ENCODE measurements around the gene CALML5.
"Not testable (repeated sequence)": the region's sequence is repeated elsewhere in the genome, so short reads cannot be mapped to it uniquely, and the experiment has no call there.

CALML5 gene

DNA sequence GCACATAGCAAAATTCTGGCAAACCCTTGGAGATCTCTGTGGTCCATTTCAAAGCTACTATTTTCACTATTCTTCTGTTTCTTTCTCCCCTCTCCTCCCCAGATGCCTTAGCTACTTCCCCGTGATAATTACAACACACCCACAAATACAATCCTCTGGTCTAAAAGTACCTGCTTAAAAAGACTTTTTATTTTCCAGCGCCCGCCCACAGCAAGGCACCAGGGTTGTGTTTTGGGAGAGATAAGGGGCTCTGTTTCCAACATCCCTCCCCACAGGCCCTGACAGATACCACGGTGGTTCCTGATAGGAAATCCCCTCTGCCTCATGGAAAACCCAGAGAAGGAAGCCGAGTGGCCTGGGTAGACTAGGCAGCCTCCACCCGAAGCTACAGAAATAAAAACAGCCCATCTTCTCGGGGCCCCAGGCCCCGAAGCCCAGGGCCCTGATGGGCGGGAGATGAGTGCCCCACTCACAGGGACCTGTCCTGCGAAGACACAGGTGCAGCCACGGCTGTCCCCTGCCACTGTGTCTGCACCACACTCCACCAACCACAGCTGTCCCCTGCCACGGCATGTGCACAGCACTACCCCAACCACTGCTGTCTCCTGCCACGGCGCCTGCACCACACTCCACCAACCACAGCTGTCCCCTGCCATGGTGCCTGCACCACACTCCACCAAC is 19.7 kb downstream of the CALML5 start:
- no peak overlapping the region for H3K9ac ChIP-seq
- H3K9me3 ChIP-seq (ENCODE audit: control insufficient read depth, low read length): no peaks in the 10 kb centered on the region
- H3K4me2 ChIP-seq (ENCODE audit: low read length): no peak overlapping the region
- H3K79me2 ChIP-seq: no peaks in the 10 kb centered on the region
- H3K4me3 ChIP-seq (ENCODE audit: low read depth, low read length): no peak overlapping the region
- H3K27me3 ChIP-seq (ENCODE audit: control insufficient read depth, insufficient read depth, low read length): no peaks in the 10 kb centered on the region
- TF ChIP-seq, protein P1, sequence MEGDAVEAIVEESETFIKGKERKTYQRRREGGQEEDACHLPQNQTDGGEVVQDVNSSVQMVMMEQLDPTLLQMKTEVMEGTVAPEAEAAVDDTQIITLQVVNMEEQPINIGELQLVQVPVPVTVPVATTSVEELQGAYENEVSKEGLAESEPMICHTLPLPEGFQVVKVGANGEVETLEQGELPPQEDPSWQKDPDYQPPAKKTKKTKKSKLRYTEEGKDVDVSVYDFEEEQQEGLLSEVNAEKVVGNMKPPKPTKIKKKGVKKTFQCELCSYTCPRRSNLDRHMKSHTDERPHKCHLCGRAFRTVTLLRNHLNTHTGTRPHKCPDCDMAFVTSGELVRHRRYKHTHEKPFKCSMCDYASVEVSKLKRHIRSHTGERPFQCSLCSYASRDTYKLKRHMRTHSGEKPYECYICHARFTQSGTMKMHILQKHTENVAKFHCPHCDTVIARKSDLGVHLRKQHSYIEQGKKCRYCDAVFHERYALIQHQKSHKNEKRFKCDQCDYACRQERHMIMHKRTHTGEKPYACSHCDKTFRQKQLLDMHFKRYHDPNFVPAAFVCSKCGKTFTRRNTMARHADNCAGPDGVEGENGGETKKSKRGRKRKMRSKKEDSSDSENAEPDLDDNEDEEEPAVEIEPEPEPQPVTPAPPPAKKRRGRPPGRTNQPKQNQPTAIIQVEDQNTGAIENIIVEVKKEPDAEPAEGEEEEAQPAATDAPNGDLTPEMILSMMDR (IDR thresholded peaks at IDR 0.05): no peak
- H3K36me3 ChIP-seq (ENCODE audit: control insufficient read depth, insufficient read depth, low read length): no peaks in the 10 kb centered on the region
- no peak overlapping the region for H2AFZ ChIP-seq
- no peak overlapping the region for H3K27ac ChIP-seq
- no peaks in the 10 kb centered on the region for H3K4me1 ChIP-seq

DNA sequence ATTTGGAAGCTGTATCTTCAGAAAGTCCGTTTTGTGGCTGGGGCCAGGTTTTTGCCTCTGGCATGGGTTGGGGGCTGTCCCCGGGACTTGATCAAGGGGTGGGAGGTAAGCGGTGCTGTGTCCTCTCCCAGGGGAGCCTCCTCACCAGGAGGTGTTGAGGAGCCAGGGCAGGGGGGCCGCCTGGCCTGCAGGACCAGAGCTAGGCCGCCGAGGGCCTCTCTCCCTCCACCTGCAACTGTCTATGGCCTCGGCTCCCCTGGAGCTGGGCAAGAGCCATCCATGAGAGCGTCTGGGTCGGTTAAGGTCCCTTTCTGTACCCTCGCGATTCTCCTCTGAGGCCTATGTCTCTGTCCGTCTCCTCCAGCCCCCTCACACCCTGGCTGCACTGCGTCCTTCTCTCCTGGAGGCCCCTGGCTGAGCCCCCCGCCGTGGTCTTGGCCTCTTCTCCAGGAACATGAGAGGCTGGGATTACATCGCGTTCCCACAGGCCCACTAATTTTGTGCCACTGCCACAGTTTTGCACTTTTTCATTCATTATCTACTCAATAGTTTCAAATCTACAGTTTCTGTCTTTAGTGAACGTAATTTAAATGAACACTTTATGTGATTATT is 20.6 kb downstream of the CALML5 start:
- H3K4me2 ChIP-seq (ENCODE audit: low read length): no peak overlapping the region
- H3K27ac ChIP-seq: no peak overlapping the region
- TF ChIP-seq, protein P1 (IDR thresholded peaks at IDR 0.05): no peak
- no peaks in the 10 kb centered on the region for H3K9me3 ChIP-seq (ENCODE audit: control insufficient read depth, low read length)
- no peak overlapping the region for H3K9ac ChIP-seq
- no peak overlapping the region for H2AFZ ChIP-seq
- no peaks in the 10 kb centered on the region for H3K79me2 ChIP-seq
- no peaks in the 10 kb centered on the region for H3K27me3 ChIP-seq (ENCODE audit: control insufficient read depth, insufficient read depth, low read length)
- H3K4me1 ChIP-seq: no peaks in the 10 kb centered on the region
- H3K36me3 ChIP-seq (ENCODE audit: control insufficient read depth, insufficient read depth, low read length): no peaks in the 10 kb centered on the region
- no peak overlapping the region for H3K4me3 ChIP-seq (ENCODE audit: low read depth, low read length)

DNA sequence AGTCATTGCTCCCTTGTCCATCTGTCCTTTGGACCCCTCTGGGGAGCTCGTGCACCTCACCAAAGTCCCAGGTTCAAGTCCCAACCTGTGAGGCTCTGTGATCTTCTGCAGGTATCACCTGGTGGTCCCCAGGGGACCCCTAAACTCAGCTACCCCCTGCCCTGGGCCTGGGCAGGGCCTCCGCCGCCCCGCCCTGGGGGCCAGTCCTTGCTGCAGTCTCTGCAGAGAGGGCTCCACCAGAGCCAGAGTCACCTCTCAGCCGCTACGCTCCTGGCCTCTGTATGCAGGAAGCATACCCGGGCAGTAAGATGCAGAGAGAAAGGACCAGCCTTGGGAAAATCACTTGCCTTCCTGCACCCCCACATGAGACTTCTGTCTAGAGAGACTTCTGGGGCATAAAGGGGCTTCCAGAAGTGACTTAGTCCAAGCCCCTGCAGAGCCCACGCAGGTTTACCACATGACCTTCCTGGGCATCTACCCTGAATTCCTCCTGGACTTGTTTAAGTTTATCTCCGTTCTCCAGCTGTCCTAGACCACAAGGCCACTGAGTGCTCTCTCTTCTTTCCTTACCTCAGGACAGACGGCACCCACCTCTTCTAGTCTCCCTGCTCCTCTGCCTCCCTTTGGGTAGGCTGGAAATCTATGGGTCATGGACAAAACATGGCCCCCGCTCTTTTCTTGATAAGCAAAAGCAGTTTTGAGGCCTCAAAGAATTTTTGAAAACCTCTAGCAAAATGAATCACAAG is 21.2 kb downstream of the CALML5 start:
- TF ChIP-seq, protein P1 (IDR thresholded peaks at IDR 0.05): no peak
- no peak overlapping the region for H3K9ac ChIP-seq
- H3K4me1 ChIP-seq: no peaks in the 10 kb centered on the region
- H3K36me3 ChIP-seq (ENCODE audit: control insufficient read depth, insufficient read depth, low read length): no peaks in the 10 kb centered on the region
- no peak overlapping the region for H3K4me2 ChIP-seq (ENCODE audit: low read length)
- no peaks in the 10 kb centered on the region for H3K79me2 ChIP-seq
- no peak overlapping the region for H3K4me3 ChIP-seq (ENCODE audit: low read depth, low read length)
- H3K9me3 ChIP-seq (ENCODE audit: control insufficient read depth, low read length): no peaks in the 10 kb centered on the region
- no peak overlapping the region for H3K27ac ChIP-seq
- no peaks in the 10 kb centered on the region for H3K27me3 ChIP-seq (ENCODE audit: control insufficient read depth, insufficient read depth, low read length)
- H2AFZ ChIP-seq: no peak overlapping the region

DNA sequence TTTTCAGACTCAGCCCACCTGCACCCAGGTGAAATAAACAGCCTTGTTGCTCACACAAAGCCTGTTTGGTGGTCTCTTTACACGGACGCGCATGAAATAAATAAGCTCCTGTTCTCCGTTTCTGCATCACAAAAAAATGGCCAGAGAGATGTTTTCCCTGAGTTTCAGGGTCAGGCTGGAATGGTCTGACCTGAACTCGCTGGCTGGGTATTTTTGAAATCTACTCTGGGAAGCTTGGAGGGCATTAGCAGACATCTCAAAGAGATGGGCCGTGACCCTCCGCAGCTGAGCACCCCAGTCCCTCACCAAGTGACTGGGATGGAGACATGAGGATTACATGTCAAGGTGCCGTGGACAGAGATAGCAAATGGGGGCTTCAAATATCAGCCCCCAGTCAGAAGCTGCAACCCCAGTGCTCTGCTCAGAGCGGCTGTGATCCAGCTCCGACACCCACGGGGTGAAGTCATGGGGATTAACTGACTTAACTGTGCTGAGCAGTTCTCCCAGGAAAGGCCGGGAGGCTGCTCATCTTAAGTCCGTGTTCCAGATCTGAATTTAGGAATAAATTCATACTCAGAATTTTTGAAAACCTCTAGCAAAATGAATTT is 22.3 kb downstream of the CALML5 start:
- H3K9ac ChIP-seq: no peak overlapping the region
- no peaks in the 10 kb centered on the region for H3K27me3 ChIP-seq (ENCODE audit: control insufficient read depth, insufficient read depth, low read length)
- H3K4me1 ChIP-seq: no peaks in the 10 kb centered on the region
- H3K79me2 ChIP-seq: no peaks in the 10 kb centered on the region
- no peak overlapping the region for H3K27ac ChIP-seq
- no peaks in the 10 kb centered on the region for H3K9me3 ChIP-seq (ENCODE audit: control insufficient read depth, low read length)
- no peak overlapping the region for H3K4me2 ChIP-seq (ENCODE audit: low read length)
- H2AFZ ChIP-seq: no peak overlapping the region
- H3K36me3 ChIP-seq (ENCODE audit: control insufficient read depth, insufficient read depth, low read length): no peaks in the 10 kb centered on the region
- no peak overlapping the region for H3K4me3 ChIP-seq (ENCODE audit: low read depth, low read length)
- TF ChIP-seq, protein P1 (IDR thresholded peaks at IDR 0.05): no peak

DNA sequence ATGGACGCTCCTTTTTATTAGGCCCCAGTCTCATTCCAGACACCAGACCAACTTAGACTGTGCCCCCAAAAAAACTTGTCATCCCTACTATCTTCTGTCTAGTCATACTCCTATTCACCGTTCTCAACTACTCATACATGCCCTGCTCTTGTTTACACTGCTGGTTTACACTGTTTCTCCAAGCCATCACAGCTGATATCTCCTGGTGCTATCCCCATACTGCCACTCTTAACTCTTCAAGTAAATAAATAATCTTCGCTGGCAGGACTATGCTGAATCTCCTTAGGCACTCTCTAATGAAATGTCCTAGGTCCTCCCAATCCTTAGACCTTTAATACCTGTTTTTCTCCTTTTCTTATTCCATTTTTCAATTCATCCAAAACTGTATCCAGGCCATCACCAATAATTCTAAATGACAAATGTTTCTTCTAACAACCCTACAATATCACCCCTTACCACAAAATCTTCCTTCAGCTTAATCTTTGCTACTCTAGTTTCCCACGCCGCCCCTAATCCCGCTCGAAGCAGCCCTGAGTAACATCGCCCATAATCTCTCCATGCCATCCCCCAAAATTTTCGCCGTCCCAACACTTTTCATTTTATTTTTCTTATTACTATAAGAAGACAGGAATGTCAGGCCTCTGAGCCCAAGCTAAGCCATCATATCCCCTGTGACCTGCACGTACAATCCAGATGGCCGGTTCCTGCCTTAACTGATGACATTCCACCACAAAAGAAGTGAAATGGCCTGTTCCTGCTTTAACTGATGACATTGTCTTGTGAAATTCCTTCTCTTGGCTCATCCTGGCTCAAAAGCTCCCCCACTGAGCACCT is 23.2 kb downstream of the CALML5 start:
- not testable (repeated sequence) for H3K9ac ChIP-seq; H3K79me2 ChIP-seq; H3K9me3 ChIP-seq (ENCODE audit: control insufficient read depth, low read length); H2AFZ ChIP-seq; H3K4me2 ChIP-seq (ENCODE audit: low read length); H3K27me3 ChIP-seq (ENCODE audit: control insufficient read depth, insufficient read depth, low read length); H3K36me3 ChIP-seq (ENCODE audit: control insufficient read depth, insufficient read depth, low read length); H3K27ac ChIP-seq; H3K4me3 ChIP-seq (ENCODE audit: low read depth, low read length); H3K4me1 ChIP-seq

DNA sequence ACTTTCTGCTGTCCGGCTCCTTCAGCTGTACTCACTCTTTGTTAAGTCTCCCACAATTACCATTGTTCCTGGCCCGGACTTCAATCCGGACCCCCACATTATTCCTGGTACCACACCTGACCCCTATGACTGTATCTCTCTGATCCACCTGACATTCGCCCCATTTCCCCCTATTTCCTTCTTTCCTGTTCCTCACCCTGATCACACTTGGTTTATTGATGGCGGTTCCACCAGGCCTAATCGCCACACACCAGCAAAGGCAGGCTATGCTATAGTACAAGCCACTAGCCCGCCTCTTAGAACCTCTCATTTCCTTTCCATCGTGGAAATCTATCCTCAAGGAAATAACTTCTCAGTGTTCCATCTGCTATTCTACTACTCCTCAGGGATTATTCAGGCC is 24.3 kb downstream of the CALML5 start:
- not testable (repeated sequence) for H3K9me3 ChIP-seq (ENCODE audit: control insufficient read depth, low read length); H3K4me3 ChIP-seq (ENCODE audit: low read depth, low read length); H3K9ac ChIP-seq; H3K4me2 ChIP-seq (ENCODE audit: low read length); H3K27me3 ChIP-seq (ENCODE audit: control insufficient read depth, insufficient read depth, low read length); H3K36me3 ChIP-seq (ENCODE audit: control insufficient read depth, insufficient read depth, low read length); H3K27ac ChIP-seq; H3K79me2 ChIP-seq; H2AFZ ChIP-seq; H3K4me1 ChIP-seq

DNA sequence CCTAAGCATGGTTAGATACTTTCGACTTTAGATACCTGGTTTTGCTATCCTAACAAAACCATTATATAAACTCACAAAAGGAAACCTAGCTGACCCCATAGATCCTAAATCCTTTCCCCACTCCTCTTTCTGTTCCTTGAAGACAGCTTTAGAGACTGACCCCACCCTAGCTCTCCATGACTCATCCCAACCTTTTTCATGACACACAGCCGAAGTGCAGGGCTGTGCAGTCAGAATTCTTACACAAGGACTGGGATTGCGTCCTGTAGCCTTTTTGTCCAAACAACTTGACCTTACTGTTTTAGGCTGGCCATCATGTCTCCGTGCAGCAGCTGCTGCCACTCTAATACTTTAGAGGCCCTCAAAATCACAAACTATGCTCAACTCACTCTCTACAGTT is 24.7 kb downstream of the CALML5 start:
- not testable (repeated sequence) for H3K79me2 ChIP-seq; H3K4me3 ChIP-seq (ENCODE audit: low read depth, low read length); H3K4me2 ChIP-seq (ENCODE audit: low read length); H3K27me3 ChIP-seq (ENCODE audit: control insufficient read depth, insufficient read depth, low read length); H3K9ac ChIP-seq; H3K4me1 ChIP-seq; H2AFZ ChIP-seq; H3K27ac ChIP-seq; H3K9me3 ChIP-seq (ENCODE audit: control insufficient read depth, low read length); H3K36me3 ChIP-seq (ENCODE audit: control insufficient read depth, insufficient read depth, low read length)
